Measurements from ENCODE around the gene FANCC.

Gene FANCC

GRCh38 chr9:95112436-95113280 lies 204.9 kb downstream of the FANCC start:
- no peak for DNase-seq

DNA sequence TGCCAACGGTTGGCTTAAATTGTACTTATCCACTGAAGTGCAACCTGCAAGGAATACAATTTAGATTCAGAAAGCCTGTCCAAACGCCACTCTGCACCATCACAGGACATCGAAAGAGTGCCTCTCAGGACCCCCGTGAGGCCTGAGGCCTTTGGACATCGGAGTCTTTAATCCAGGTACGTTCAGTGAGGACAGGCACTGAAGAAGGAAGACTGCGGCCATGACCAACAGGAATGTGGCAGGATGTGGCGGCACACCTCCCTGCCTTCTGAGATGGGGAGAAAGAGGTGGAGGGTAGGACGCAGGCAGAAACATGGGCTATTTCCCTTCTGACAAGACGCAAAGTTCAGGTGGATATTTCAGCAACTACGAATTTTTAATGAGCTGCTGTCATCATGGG lies 205.8 kb downstream of the FANCC start:
- no peak for DNase-seq

- DNase-seq: no peak
Observed at GRCh38 chr9:95110921-95111525, 206.5 kb downstream of the FANCC start.

- no peak for DNase-seq
Observed at GRCh38 chr9:95109456-95109855, 208.1 kb downstream of the FANCC start.

- no peak for DNase-seq
Observed at GRCh38 chr9:95108777-95109176, 208.7 kb downstream of the FANCC start.

DNA sequence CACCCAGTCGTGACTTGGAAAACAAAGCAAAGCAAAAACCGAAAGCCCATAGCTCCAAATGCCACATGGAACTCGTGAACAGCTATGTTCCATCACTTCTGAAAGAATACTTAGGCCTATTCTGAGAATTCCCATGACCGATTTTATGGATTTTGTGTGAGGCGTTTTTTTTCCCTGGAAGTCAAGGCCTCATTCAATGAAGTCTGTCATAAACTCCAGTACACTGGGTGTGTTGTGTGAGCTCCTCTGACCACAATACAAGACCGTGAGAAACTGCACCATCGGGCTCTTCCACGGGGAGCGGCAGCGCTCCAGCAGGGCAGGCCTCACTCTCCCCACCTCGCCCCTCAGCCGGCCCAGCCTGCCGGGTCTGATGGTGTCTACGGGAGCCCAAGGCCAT lies 209.5 kb downstream of the FANCC start:
- no peak for DNase-seq

- DNase-seq: no peak
Observed at GRCh38 chr9:95107001-95107749, 210.3 kb downstream of the FANCC start.

- no peak for DNase-seq
Observed at GRCh38 chr9:95105519-95106287, 211.8 kb downstream of the FANCC start.

- DNase-seq: no peak
Observed at GRCh38 chr9:95104980-95105379, 212.5 kb downstream of the FANCC start.

- DNase-seq: no peak
Observed at GRCh38 chr9:95104581-95104960, 212.9 kb downstream of the FANCC start.

- no peak for DNase-seq
Observed at GRCh38 chr9:95103871-95104580, 213.5 kb downstream of the FANCC start.

DNA sequence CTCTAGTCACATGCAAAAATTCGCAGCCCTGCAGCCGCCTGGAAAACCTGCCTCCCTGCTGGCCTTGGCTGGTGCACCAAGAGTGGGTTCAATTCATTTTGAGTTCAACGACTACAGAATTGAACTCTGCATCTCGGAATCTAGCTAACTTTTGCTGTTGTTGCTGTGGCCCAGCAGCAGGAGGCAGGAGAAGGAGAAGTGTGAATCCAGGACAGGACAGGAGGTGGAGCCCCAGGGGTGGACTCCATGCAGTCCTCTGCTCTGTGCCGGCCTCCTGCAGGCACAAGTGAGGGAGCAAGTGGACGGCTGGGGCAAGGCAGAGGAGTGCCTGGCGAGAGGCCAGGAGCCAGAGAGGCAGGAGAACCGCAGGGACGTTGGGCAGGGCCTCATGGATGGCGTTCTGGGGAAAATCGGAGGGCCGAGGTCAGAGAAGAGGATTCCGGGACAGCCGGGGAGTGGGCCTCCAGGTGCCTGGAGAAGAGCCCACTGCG lies 214.2 kb downstream of the FANCC start:
- no peak for DNase-seq

GRCh38 chr9:95102572-95102971 lies 214.9 kb downstream of the FANCC start:
- no peak for DNase-seq

DNA sequence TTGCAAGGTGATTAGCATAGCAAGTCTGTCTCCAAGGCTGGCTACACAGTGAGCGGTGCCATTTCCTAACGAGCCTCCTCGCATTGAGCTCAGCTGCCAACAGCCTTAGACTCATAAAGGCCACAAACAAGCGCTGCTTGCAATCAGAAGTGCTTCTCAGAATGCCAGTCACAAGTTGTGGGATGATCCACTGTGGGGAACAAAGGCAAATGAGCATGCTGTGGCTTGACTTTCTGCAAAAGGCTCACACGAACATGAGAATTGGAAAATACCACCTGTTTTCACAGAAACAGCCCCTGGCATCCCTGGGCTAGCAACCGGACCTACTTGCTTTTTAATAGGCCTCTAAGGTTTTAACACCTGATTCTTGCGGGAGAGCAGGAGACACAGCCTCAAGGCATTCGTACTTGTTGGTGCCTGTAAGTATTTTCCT lies 215.5 kb downstream of the FANCC start:
- no peak for DNase-seq

DNA sequence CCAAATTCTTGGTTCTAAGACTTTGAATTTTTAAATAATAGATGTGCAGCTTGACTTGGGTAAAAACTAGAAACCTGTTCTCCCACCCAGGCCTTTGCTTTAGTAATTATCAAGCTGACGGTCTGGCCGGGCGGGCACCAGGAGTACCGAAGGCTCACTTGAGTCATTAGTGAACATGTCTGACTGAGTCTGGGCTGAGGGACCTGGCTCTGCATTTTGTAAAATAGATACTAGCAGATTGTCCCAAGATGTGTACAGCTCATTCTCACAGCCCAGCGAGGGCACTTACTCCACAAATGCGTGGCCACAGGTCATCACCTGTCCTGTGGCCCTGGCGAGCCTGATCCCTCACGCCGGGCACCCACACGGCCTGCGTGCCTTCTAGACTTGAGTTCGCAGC lies 216.2 kb downstream of the FANCC start:
- no peak for DNase-seq

DNA sequence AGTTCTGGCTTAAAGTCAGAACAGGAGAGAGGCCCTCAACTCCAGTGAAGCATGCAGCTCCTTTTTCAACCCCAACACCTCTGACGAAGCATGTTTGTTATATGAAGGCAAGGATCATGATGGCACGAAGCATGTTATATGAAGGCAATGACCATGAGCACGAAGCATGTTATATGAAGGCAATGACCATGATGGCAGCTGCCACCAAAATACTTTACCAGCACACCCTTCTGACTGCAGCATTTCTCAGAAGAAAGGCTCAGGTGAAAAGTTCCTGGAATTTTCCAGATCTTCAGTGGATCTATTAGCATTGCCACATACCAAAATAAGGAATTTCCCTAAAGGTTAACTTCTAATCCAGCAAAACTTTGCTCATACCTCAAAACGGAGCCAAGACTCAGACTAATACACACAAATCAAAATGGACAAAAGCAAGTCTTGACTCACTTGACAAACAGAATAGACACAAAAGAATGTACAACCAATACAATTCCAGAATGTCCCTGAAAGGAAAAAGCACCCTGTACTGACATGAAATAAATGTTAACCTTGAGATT lies 217.4 kb downstream of the FANCC start:
- no peak for DNase-seq

DNA sequence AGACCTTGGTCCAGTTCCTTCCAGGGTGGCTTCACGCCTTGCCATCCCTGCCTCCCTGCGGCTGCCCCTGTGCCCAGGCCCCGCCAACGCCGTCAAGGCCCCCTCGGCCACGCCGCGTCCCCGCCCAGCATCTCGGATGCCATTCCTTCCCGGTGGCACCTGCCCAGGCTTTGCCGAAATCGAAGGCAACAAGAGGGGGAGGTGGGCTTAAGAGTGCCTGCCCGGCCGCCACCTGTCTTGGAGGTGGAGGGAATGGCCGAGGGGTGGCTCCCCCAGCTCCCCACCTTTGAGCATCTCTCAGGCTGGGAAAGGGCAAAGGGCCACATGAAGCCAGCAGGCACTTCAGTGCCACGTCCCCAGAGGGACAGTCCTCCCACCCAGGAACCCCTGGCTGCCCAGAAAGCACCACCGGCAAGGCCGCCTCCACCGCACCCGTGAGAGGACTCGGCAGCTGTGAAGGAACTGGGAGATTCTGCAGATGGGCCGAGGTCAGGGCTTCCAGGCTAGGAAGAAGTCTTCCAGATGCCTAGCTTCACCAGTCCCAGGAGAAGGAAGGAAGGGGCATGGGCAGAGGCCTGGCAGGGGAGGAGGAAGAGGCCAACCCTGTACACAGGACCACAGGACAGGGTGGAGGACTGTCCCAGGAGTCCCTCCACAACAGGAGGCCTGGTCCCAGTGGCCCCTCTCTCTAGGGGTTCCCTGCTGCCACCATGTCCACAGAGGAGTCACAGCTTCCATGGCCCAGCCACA lies 218.0 kb downstream of the FANCC start:
- no peak for DNase-seq

- no peak for DNase-seq
Observed at GRCh38 chr9:95098391-95098921, 219.1 kb downstream of the FANCC start.

- no peak for DNase-seq
Observed at GRCh38 chr9:95097279-95097678, 220.2 kb downstream of the FANCC start.

GRCh38 chr9:95096807-95097206 lies 220.7 kb downstream of the FANCC start:
- no peak for DNase-seq

DNA sequence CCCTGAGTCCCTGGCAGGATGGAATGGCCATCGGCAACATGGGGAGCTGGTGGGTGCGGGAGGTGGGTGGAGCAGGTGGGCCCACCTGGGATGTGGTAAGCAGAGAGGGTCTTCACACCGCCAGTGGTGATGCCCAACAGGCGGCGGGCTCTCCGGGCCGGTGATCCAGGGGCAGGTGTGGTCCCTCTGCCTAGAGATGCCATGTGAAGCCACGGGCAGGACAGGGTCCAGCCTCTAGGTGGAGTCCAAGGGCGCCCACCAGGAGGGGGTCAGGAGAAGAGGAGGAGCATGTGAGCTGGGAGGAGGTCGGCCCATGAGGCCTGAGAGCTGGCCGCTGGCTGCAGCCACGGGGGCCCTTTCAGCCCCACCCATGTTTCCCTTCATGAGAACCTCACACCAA lies 221.1 kb downstream of the FANCC start:
- DNase-seq: no peak

Data from activated naive CD4-positive, alpha-beta T cell (primary cell).